ENCODE data around the gene RSPO1.

RSPO1 gene

DNA sequence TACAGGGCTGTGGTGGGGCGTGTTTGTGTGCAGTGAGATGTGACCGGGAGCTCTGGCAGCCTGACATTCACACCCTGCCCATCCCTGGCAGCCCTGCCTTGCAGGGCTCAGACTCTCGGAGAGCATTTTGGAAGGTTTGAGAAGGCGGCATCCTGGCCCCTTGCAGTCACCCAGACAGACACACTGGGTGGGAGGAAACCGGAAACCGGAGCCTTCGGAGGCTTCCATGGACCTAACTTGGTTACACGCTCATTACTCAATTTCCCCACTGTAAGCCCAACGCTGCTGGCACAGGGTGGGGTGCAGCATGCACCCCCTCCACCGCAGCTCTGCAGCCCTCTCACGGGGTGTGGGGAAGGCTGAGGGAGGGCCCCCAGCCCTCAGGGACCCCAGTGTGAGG, 22.2 kb upstream of the RSPO1 start:
- DNase-seq (ENCODE audit: low spot score), result no peak

DNA sequence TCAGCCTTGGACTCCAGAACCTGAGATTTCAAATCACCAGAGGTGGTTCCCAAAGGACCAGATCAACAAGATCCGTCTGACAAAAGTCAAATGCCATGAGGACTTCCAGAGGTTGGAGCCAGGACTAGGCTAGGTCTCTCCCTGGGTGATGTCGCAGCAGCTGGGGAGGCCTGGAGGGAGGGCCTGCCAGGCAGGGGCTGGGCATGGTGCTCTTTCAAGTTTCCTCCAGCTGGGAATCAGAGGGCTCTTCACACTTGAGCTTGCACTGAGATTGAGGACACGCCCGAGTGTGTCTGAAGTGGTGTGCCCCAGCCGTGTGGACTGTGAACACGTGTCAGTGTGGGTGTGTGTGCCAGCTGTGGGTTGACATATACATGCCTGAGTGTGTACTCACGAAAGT, 21.3 kb upstream of the RSPO1 start:
- no peak for DNase-seq (ENCODE audit: low spot score)

DNA sequence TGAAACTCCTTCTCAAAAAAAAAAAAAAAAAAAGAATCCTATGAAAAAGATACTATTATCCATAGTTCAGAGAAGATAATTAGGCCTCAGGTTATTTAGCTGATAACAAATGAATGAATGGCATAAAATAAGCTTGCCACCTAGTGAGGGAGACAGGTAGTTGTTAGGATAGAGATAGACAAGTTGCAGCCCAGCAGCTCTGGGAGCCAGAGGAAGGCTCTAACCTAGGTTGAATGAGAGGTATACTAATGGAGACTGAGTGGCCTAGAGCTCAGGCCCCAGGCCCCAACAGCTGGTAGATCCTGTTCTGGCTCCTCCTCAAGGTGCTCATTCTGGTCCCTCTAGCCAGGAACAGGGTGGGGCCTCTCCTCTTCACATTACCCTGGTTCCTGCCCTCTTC, 20.6 kb upstream of the RSPO1 start:
- peak; percentile 21 for DNase-seq (ENCODE audit: low spot score)

DNA sequence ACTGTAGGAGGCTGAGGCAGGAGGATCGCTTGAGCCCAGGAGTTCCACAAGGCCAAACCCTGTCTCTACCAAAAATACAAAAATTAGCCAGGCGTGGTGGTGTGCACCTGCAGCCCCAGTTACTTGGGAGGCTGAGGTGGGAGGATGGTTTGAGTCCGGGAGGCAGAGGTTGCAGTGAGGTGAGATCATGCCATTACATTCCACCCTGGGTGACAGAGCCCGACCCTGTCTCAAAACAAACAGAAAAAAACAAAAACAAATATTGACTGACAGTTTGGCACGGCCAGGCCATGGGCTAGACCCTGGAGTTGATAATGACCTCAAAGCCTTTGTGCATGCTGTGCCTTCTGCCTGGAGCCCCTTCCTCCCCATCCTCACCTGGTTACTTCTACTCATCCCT, 19.2 kb upstream of the RSPO1 start:
- no peak for DNase-seq (ENCODE audit: low spot score)

DNA sequence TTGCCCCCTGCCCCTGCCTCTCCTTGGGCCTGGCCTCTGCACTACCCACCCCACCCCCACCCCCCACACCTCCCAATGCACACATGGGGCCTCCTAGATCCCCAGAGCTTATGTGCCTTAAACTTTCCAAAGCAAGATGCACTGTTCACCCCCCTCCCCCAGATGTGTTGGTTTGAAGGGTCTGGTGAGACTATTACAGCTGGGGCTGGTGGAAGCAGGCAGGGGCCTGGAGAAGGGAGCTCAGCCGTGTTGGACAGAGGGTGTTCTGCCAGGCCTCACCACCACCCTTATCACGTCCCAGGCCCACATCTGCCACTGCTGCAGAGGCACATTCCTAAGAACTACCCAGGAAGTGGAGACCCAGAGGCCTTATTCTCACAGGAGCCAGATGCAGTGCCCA, 18.3 kb upstream of the RSPO1 start:
- no peak for DNase-seq (ENCODE audit: low spot score)

DNA sequence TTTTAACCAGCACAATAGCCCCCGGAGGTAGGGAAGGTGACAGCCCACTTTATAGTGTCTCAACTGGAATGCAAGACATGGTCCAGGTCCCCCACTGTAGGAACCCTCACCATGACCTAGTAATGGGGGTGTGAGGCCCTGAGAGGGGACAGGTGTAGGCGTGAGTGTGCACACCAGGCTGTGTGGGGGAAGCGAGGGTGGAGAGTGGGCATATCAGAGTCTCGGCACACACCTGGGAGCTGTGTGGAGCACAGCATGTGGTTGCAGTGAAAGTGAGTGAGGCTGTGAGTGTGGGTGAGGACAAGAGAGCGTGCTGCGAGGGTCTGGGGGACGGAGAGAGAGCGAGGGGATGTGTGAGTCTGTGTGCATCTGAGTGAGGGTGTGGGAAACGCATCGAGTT, 17.1 kb upstream of the RSPO1 start:
- no peak for DNase-seq (ENCODE audit: low spot score)

DNA sequence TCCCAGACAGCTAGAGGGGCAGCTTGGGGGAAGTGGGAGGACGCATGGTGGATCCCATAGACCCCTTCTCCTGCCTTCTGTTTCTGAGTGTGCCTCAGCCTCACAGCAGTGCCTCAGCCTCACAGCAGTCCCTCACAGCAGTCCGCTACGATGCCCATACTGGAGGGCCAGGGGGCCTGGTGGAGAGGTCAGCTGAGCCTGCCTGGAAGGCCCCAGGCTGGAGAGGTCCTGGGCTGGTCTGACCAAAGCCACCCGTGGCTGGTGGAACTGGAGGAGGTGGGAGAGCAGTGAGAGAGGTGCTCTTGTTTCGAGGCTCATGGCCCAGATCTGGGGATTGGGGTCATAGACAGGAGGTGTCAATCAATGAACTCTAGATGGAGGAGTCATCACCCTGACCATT, 16.0 kb upstream of the RSPO1 start:
- DNase-seq (ENCODE audit: low spot score), result no peak

DNA sequence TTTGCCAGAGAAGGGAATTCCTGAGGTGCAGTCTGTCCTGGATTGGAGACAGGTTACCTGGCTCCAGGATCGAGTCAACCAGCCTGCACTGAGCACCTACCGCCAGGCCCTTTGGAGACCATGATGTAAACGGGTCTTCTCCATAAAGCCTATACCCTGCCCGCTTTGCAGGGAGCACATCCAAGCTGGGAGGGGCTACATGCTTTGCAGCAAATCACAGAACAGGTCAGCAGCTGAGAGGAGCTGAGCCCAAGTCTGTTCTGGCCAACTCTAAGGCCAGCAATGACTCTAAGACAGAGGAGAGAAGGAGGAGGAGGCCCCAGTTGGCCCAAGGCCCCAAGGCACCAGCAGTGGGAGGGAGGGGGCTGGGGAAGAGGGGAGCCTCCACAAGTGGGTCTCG, 15.5 kb upstream of the RSPO1 start:
- DNase-seq (ENCODE audit: low spot score), result no peak

DNA sequence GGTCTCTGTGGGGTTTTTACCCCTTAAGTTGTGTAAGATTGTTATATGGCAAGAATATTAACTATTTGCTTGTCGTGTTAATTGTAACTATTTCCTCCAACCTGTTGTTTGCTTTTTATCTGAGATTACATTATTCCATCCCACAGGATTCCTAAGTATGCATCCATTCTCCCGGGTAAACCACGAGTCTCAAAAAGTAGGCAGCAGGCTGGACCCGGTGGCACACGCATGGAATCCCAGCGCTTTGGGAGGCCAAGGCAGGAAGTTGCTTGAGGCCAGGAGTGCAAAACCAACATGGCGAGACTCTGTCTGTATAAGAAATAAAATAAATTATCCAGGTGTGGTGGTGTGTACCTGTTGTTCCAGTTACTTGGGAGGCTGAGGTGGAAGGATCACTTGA, 12.6 kb upstream of the RSPO1 start:
- no peak for DNase-seq (ENCODE audit: low spot score)

DNA sequence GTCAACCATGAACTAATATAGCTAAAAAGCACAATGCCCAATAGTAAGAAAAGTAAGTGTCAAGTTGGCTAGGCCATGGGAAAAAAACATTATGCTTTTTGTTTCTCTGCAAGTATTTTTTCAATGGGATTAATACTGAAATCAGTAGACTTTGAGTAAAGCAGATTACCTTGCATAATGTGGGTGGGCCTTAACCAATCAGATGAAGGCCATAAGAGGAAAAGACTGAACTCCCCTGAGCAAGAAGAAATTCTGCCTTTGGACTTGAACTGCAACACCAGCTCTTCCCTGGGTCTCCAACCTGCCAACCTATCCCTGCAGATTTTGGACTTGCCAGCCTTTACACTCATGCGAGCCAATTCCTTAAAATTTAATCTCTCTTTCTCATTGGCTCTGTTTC, 6.4 kb upstream of the RSPO1 start:
- no peak for DNase-seq (ENCODE audit: low spot score)

DNA sequence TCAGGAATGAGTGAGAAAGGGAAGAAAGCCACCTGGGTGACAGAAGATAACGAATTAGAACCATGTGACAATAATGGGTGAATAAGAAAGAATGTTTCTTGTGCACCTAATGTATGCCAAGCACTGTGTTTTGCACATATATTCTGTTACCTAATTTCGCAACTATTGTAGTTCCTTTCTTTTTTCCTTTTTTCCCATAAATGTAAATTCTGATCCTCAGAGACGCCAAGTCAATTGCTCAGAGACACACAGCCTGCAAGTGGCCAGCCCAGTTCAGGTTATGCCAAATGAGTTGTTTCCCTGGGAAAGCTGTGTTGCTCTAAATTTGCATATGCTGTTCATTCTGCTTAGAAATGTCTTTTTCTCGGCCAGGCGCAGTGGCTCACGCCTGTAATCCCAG, 1.7 kb upstream of the RSPO1 start:
- no peak for DNase-seq (ENCODE audit: low spot score)

DNA sequence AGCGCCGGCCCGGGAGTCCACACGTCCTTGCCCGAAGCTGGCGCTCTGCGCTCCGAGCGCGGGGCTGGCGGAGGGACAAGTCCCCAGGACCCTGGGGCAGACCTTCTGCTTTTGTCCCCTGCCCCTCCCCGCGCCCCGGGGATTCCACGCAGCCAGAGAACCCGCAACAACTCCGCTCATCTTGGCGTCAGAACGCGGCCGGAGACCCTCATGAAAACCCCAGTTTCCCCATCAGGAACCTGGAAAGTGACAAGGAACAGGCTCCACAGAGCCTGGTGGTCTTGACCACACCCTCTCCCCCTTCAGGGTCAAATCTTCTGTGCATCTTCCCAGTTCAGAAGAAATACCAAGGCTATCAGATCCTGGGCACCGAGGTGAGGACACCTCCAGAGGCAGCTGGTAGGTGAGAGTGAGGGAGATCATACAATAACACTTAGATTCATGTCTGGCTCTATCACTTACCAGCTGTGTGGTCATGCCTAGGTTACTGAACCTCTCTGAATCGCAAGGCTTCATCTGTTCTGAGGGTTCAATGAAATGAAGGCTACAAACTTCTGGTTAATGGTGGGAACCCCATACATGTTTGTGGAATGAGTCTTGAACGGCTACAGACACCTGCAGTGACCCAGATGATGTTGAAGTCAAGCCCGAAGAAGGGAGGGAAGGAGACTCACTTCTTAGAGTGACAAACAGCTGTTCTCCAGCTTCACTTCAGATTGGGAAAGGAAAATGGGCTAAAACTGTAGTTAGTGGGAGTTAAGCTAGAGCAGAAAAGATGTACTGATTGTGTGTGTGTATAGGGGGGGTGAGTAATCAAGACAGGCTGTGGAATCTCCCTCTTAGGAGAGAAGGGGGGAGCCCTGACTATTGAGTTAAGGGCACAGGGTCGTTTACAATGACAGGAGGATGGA, 555 bp upstream of the RSPO1 start:
- DNase-seq (ENCODE audit: low spot score), result no peak

DNA sequence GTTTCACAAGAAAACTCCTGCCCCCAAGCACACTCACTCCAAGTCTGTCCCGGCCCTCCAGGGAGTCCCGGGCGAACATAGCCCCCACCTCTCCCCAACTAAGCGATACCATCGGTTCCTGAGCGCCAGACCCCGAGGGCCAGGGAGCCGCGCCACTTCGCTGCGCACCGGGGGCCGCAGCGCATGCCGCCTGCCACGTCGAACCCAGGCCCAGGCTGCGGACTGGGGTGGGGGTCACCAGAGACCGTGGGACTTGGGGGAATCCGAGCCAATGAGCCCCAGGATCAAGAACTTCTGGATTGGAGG, 801 bp downstream of the RSPO1 start:
- DNase-seq (ENCODE audit: low spot score), result no peak

DNA sequence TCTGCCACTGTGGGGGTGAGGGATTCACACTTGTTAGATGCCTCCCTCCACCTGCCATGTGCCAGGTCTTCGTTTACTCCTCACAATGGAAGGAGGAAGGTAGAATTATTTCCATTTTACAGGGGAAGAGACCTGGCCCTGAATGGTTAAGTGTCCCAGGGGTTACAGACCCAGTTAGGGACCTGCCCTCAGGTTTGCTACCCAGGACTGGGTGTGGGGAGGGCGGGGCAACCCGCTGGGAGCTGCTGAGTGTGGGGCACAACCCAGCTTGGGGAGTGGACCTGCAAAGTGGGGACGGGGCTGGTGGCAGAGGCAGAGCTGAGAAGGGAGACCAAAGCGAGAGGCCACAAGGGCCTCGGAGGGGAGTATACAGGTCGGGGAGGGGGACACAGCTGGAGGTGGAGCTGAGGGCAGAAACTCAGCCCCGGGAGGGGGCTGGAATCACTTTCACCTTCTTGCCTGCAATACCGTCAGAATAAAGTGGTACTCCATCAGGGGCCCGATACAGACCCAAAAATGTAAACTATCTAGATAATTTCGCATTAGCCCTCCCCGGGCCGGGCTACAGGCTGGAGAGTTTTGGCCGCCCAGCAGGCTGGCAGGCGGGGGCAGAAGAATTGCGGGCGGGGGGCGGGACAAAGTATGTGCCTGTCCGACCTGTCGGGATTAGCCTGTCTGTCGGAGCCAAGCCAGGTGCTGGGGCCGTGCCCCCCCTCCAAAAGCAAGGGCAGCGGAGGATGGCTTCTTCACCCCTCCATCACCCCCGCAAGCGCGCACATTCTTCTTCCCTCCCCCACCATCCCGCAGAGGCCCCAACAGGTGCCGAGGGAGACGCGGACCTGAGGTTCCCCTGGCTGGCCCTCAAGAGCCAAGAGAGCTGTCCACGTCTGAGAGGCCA, 1.4 kb downstream of the RSPO1 start:
- no peak for DNase-seq (ENCODE audit: low spot score)

DNA sequence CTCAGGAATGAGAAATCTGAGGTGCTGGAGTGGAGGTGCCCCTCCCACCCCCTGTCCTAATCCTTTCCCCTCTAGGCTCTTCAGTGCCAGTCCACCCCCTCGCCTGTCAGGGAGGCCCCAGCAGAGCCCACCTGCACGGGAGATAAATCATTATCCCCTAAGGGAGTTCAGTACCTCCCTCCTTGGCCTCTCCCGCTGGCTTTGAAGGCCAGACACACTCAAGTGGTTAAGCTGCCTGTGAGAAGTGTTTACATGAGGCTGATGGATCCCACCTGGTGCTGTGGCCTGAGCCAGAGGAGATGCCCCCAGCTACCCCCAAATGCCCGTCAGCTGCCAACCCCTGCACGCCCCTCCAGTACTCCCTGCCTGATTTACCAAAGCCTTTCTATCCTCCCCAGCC, 3.7 kb downstream of the RSPO1 start:
- no peak for DNase-seq (ENCODE audit: low spot score)

DNA sequence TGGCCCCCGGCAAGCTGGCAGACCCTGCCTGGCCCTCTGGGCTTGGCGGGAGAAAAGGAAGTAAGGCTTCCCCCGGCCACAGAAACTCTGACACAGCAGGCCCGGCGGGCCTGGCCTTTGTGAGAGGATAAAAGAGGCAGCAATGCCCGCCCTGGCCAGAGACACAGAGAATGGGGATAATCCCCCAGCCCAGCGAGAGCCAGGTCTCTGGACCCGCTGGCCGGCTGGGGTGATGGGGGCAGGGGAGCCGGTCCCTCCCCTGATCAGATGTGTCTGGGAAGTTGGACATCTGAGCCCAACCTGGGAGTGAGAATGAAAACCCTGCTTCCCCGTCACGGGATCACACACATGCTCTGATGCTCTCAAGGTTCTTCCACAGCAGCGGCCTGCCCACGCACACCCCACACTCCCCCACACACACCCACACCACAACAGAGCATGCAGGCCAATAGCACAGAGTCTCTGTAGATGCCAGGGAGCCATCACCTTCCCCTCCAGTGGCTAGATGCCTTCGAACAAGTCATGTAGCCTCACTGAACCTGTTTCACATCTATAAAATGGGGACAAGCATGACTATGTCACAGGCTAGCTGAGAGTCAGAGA, 4.2 kb downstream of the RSPO1 start:
- DNase-seq (ENCODE audit: low spot score), result no peak

DNA sequence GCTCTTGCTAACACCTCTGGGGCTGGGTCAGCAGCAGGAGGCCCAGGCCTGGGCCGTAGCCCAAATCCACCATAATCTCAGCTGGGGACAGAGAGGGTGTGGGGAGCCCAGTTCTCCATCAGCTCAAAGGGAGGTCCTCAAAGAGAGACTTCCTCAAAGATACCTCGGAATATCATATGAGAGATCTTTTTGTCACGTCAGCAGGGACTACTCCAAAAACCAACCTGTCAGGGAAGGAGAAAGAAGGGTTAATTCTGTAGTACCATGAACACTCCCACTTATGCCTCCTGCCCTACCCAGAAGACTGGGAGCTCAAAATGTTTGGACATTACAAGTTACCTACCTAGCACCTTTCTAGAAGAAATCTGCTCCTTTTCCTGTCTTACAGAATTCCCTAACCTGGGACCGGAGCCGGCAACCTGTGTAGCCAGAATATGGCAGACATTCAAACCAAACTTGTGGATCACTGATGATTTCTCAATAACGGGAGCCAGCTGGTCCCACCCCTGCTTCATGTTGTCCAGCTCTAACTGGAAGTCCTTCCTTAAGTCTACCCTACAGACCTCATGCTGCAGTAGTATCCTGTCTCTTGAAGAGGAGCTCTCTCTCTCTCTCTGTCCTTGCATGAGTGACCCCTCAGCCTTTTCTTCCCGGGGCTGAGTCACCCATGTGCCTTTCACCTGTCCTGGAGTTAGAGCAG, 4.8 kb downstream of the RSPO1 start:
- no peak for DNase-seq (ENCODE audit: low spot score)

DNA sequence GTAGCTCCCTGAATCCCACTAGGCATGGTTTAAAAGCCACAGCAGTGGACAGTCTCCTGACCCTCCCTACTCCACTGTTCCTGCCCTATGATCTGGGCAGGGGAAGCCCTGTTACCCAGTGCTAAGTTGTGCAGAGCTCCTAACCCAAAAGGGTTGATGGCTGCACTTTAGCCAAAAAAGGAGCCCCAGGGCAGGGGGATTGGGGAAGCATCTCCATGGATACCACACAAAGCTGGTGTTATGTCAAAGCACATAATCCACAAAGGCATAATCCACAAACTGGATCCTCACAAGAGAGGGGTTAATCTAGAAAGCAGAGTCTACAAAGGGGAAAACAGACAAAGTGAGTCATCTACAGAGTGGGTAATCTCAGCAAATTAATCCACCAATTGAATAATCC, 5.7 kb downstream of the RSPO1 start:
- DNase-seq (ENCODE audit: low spot score), result no peak

DNA sequence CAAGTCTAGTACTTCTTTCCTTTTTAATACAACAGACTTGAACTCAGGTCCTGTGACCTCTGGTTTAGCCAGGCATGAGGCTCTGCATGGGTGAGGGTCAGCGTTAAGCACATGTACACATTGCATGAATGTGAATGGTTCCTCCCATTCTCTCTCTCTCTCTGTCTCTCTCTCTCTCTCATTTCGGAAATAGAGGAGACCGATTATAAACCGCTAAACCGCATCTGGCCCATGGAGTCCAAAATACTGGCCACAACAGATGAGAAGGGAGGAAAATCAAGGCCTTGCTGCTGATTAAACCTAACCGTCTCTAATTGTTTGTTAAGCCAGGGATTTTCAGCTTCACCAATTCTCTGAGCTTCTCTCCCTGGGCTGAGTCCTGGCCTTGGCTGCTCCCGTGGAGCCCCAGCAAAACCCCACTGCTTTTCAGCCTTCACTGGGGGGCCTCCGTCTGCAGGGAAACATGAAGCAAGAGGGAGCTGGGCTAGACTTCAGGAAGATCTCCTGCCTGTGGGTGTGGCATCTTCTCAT, 6.6 kb downstream of the RSPO1 start:
- no peak for DNase-seq (ENCODE audit: low spot score)

DNA sequence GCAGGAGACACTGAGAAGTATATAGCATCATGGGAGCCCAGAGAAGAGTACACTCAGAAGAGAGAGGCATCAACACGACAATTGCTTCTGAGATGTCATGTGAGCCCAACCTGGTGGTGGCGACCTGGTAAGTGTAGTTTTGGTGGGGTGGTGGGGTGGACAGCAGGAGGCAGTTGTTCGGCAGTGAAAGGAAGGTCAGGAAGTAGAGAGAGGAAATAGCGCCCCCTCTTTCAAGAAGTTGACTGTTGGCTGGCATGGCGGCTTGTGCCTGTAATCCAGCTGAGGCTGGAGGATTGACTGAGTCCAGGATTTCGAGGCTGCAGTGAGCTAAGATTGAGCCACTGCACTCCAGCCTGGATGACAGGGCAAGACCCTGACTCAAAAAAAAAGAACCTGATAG, 12.6 kb downstream of the RSPO1 start:
- DNase-seq (ENCODE audit: low spot score), result no peak

DNA sequence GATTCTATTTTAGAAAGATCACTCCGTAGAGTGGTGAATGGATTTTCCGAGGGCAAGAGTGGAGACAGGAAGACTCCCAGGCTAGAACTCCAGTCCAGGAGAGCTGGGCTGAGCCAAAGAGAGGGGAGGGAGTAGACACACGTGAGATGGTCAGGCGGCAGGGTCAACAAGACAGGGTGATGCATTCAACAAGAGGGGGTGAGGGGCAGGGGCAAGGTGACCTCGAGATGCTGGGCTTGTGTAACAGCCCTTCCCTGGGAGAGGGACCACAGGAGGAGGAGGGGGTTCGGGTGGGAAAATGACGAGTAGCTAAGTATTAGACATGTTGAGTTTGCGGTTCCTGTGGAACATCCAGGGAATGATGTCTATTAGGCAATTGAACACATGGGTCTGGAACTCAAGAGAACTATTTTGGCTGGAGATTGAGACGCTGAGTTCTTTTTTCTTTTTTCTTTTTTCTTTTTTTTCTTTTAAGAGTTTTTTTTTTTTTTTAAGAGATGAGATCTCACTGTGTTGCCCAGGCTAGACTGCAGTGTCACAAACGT, 13.3 kb downstream of the RSPO1 start:
- DNase-seq (ENCODE audit: low spot score), result no peak

DNA sequence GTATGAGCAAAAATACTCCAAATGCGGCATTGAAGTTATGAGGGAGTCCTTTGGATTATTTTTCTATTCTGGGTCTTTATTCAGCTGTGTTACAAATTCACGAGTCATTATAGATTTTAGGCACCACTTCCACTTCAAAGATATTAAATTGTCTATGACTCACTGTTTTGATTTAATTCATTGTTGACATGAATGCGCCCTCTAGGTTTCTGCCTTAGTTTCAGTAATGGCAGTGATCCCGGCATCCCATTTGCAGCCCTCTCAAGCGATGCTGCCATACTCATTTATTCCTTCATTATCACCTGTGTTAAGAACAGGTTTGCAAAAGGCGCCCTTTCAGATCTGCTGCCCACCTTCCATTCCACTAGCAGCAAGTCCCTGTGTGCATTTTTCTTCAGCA, 14.0 kb downstream of the RSPO1 start:
- DNase-seq (ENCODE audit: low spot score), result peak; percentile 46

Data from SW480 (cell line).